IPS-18c (cell line): ENCODE measurements around the gene KIF1B.
"Not testable (repeated sequence)": the region's sequence is repeated elsewhere in the genome, so short reads cannot be mapped to it uniquely, and the experiment has no call there.

Experiments
- H3K4me3 ChIP-seq: 2 replicates; pipeline ENCODE4 v1.7.0; 2013; ENCODE audit warnings: low read depth, mild to moderate bottlenecking, low read length, moderate library complexity; ENCODE audit not compliant: insufficient read depth
- H3K9me3 ChIP-seq: one replicate; pipeline ENCODE4 v1.6.1; 2013; ENCODE audit warnings: mild to moderate bottlenecking, low read length, moderate library complexity; ENCODE audit not compliant: control insufficient read depth, insufficient read depth

Gene KIF1B

DNA sequence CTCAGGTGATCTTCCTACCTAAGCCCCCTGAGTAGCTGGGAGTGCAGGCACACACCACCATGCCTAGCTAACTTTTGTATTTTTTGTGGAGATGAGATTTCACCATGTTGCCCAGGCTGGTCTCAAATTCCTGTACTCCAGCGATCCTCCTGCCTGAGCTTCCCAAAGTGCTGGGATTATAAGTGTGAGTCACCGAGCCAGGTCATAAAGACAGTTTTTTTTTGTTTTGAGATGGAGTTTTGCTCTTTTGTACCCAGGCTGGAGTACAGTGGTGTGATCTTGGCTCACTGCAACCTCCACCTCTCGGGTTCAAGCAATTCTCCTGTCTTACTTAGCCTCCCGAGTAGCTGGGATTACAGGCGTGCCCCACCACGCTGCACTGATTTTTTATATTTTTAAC is 42.1 kb downstream of the KIF1B start:
- H3K4me3 ChIP-seq, result no peak overlapping the region
- no peaks in the 10 kb centered on the region for H3K9me3 ChIP-seq

DNA sequence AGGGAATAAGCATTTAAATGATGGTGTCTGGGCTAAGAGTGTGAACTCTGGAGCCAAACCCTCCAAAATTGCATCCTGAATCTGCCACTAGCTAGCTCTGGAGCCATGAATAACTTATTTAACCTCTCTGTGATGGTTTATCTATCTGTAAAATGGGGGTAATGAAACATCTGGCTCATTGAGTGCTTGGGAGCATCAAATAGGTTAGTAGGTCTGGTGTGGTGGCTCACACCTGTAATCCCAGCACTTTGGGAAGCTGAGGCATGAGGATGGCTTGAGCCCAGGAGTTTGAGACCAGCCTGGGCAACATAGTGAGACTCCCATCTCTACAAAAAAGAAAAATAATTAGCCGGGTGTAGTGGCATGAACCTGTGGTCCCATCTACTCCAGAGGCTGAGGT is 42.8 kb downstream of the KIF1B start:
- Histone ChIP-seq H3K9me3 (no peaks in the 10 kb centered on the region), H3K4me3 (no peak overlapping the region)

DNA sequence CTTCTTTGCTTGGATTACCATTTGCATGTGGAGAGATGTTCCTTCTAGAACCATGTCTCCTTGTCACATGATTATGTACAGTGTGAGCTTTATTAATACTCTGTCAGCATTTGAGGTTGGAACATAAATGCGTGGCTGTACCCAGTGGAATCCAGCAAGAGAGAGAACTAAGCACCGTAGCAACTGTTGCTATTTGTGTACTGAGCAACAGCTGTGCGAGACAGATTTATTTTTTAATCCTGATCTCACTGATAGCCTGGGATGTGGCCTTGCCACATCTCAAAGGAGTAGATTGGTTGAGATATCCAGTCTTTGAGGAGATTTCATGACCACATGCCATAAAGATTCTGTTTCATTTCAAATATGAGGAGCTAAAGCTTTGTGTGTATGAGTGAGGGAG is 43.4 kb downstream of the KIF1B start:
- H3K4me3 ChIP-seq, result no peak overlapping the region

DNA sequence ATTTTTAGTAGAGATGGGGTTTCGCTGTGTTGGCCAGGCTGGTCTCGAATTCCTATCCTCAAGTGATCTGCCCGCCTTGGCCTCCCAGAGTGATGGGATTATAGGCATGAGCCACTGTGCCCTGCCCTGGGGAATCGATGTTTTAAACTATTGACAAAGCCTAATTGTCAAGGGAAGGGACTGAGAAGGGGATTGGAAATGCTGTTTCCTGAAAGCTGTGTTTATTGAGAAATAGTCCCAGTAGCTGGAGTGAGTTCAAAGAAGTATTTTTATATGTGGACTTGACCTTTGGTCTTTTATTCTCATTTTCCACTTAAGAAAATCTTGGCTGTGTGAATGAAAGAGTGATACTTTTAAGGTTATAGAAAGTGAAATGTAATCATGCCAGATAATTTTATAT is 47.5 kb downstream of the KIF1B start:
- Histone ChIP-seq H3K9me3 (no peaks in the 10 kb centered on the region), H3K4me3 (no peak overlapping the region)

More for the DNA sequence above, 43.4 kb downstream of the KIF1B start:
- H3K9me3 ChIP-seq, result no peaks in the 10 kb centered on the region

DNA sequence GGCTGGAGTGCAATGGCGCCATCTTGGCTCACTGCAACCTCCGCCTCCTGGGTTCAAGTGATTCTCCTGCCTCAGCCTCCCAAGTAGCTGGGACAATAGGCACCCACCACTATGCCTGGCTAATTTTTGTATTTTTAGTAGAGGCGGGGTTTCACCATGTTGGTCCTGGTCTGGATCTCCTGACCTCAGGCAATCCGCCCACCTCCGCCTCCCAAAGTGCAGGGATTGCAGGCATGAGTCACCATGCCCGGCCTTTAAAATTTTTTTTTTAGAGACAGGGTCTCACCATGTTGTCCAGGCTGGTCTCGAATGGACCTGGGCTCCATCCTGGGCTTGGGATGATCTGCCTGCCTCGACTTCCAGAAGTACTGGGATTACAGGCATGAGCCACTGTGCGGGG is 49.2 kb downstream of the KIF1B start:
- H3K9me3 ChIP-seq, H3K4me3 ChIP-seq: not testable (repeated sequence)

DNA sequence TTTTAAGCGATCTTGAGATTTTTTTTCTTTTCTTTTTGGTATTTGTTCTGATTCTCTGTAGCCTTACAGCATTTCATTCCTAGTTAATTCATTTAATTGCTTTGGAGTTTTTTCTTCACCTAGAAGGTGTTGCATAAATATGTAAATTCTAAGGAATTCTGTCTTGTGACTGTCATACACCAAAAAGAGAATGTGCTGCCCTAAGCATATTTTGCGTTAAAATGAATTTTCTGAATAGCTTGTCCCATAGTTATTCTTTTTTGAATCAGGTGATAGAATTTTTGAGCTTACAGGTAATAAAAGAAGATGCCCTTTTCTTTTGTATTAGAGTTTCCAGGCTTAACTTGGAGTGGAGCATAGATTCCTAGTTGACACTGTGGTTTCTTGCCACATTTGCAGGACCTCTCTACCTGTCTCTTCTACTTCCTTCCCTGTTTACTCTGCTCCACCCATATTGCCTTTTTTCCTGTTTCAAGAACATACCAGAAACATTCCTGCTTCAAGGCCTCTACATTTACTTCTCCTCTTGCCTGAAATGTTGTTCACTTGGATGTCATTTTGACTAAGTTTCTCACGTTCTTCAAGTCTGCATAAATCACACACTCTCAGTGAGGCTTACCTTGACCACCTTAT is 53.2 kb downstream of the KIF1B start:
- no peak overlapping the region for H3K4me3 ChIP-seq
- no peaks in the 10 kb centered on the region for H3K9me3 ChIP-seq

DNA sequence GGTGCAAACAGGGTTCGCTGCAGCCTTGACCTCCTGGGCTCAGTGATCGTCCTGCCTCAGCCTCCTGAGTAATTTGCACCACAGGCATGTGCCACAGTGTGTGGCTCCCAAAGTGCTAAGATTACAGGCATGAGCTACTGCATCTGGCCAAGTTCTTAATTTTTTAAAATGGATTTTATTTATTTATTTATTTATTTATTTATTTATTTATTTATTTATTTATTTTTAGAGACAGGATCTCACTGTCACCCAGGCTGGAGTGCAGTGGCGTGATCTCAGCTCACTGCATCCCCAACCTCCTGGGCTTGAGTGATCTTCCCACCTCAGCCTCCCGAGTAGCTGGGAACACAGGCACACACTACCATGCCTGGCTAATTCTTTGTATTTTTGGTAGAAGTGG is 54.7 kb downstream of the KIF1B start:
- Histone ChIP-seq H3K4me3 (no peak overlapping the region), H3K9me3 (no peaks in the 10 kb centered on the region)

DNA sequence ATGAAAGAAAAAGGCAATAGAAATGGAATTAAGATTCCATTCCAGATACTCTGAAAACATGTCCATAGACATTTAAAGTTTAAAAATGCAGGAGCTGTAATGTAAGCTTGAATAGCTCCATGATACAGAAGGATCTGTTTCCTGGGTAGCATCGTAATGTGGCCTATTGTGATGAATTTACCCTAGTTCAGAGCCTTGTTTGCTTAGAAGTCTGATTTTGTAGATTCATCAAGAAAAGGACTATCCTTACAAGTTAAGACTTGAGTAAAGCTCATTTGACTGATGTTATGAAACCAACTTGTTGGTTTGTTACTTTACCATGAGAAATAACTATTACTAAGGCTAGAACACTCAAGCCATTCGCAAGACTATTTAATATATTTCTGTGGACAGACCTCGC is 55.5 kb downstream of the KIF1B start:
- Histone ChIP-seq H3K4me3 (no peak overlapping the region), H3K9me3 (no peaks in the 10 kb centered on the region)

DNA sequence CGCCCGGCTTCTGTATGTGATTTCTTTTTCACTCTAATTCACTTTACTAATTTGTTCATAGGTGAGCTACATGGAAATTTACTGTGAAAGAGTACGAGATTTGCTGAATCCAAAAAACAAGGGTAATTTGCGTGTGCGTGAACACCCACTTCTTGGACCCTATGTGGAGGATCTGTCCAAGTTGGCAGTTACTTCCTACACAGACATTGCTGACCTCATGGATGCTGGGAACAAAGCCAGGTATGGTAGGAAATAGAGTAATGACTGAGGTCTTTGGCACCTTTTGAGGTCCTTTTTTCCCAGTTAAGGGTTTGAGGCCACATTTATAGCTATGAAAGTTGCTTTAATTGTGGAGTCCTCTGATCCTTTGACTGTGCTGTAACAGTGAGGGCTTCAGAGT is 56.9 kb downstream of the KIF1B start:
- Histone ChIP-seq H3K4me3 (no peak overlapping the region), H3K9me3 (no peaks in the 10 kb centered on the region)

DNA sequence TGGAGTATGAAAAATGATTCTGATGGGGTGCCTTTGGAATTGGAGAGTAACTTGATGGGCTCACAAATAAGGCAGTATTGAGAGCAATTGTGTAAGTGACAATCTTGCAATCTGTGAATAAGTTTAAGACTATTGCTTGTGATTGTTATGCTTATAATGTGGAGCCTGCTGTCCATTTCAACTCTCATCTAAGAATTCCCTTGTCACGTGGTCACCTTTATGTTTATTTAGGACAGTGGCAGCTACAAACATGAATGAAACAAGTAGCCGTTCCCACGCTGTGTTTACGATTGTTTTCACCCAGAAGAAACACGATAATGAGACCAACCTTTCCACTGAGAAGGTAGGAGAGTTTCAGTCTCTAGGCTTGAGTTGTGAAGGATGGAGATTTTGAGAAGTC is 57.6 kb downstream of the KIF1B start:
- Histone ChIP-seq H3K9me3 (no peaks in the 10 kb centered on the region), H3K4me3 (no peak overlapping the region)

DNA sequence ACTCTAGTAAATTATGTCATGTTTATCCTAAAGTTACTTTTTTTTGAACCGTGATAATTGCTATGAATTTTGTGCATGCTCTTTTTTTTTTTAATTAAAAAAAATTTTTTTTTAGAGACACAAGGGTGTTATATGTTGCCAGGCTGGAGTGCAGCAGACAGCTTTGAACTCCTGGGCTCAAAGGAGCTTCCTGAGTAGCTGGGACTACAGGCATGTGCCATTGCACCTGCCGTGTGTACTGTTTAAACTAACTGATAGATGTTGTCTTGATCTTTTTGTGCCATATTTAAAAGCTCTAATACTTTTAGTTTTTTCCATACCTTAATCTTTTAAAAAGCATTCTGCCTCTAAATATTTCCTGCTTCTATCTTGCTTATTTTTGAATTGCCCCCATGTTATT is 60.7 kb downstream of the KIF1B start:
- Histone ChIP-seq H3K4me3 (no peak overlapping the region), H3K9me3 (no peaks in the 10 kb centered on the region)

DNA sequence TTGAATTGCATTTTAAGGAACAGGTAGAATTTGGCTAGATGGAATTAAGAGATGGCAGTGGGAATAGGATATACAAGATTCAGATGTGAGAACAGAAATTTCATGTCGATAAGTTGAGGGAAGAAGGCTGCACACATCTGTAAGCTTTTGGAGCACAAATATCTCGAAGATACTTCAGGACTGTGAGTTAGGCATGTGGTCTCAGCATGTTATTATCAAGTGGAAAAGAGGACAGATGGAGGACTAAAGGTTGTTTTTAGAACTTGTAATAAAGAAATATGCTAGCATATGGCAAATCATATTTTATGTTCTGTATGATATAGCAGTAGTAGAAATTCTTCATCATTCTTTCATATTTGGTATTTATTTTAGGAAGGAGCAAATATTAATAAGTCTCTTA is 61.5 kb downstream of the KIF1B start:
- no peak overlapping the region for H3K4me3 ChIP-seq
- no peaks in the 10 kb centered on the region for H3K9me3 ChIP-seq

DNA sequence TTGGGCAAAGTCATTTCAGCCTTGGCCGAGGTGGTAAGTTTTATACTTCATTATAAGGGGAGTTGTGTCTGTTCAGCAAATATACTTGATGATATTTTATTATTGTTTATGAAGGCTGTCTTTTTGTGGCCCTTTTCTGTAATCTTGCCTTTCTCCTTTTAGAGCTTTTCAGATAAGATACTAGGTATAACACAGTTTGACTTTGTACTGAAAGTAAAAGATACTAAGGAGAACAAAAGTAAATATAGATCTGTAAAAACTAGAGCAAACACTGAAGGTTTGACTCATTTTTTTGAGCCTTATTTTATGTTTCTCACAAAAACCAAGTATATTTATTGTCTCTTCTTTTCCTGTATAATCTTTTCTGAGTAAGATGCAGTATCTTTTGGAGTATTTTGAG is 61.9 kb downstream of the KIF1B start:
- Histone ChIP-seq H3K9me3 (no peaks in the 10 kb centered on the region), H3K4me3 (no peak overlapping the region)

DNA sequence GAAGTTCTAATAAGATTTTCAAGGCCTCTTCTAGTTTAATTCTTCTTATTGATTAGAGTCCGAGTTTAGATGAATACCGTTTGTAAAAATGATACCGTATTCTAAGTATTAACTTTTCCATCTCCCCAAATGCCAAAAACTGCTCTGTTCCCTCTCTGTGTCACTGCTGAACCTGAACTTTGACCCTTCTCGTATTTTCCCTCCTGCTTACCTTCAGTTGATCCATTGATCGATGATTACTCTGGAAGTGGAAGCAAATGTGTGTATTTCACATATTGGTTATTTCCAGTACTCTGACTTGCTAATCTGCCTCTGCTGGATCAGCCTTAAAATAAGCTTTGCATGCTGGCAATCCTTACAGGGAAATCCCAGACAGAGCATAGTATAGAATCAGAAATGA is 68.5 kb downstream of the KIF1B start:
- Histone ChIP-seq H3K9me3 (no peaks in the 10 kb centered on the region), H3K4me3 (no peak overlapping the region)

DNA sequence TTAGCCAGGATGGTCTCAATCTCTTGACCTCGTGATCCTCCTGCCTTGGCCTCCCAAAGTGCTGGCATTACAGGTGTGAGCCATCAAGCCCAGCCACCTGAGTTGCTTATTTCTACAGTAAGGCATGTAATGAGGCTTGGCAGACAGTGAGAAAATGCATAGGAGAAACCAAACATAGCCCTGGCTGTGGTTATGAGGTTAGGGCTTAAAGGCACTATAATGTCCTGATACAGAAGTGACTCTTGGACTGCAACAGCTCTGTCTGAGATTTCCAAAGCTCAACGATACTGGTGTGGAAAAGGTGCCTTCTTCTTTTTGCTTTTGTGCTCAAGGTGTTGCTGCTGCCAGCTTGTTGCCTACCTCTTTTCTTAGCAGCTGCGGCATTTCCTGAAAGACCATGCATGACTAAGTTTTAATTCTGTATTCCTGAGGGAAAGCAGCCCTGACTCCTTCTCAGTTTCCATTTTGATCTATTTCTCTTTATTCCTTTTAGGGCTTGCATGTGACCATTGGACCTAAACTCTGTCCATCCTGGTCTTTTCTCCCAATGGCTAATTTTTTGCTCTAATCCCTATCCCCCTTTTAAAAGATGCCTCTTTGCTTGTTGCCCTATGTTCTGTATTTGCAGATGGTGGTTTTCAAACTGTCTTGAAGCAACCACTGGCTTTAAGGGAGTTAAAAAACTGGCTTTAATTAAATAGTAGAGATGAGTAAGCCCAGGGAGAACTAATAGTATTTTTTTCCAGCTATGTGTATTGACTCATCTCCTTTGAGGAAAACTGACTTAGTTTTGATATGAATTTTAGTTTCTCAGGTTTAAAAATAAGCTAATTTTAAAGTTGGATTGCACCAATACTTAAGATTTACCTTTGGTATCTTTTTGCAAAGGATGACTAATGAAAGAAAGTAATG is 70.3 kb downstream of the KIF1B start:
- H3K4me3 ChIP-seq, result no peak overlapping the region
- no peaks in the 10 kb centered on the region for H3K9me3 ChIP-seq

DNA sequence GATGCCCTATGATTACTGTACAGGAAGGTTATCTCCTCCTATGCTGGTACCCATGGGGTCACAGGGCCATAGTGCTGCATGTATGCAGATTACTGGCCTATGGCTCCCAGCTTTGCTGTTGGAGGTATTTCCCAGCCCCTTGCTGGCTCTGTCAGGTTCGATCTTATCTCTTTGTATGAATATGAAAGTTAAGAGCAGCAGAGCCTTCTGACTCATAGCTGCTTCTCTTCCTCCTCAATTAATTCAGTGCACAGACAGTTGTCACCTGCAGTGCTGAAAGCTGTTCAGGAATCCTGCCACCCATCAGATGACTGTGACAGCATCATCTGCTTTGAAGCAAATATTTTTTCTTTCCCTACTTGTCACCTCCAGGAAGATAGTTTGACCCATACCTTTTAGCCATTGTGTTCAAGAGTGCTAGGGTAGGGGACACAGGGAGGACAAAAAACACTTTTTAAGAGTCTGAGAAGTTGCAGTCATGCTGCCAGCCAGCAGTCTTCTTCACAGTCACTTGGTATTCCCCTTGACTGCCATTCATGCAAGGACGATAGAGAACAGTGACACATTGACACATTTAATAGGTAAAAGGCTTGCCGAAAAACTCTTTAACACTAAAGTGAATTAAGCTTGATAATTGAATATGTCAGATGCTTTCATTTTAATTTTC is 73.1 kb downstream of the KIF1B start:
- Histone ChIP-seq H3K9me3 (no peaks in the 10 kb centered on the region), H3K4me3 (no peak overlapping the region)

DNA sequence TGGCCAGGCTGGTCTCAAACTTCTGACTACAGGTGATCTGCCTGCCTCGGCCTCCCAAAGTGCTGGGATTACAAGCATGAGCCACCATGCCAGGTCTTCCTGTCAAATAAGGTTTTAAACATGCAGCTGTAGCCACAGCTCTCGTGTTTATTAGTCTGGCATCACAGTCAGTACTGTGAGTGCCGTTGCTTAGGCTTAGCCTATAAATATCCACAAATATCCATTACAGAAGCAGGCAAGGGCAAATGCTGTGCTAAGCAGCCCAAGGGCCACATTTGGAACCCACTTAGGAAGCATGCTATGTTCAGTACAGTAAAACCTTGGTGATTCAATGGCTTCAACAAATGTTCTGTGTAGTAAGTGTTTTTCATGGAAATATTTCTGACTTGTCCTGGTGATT is 75.9 kb downstream of the KIF1B start:
- no peaks in the 10 kb centered on the region for H3K9me3 ChIP-seq

DNA sequence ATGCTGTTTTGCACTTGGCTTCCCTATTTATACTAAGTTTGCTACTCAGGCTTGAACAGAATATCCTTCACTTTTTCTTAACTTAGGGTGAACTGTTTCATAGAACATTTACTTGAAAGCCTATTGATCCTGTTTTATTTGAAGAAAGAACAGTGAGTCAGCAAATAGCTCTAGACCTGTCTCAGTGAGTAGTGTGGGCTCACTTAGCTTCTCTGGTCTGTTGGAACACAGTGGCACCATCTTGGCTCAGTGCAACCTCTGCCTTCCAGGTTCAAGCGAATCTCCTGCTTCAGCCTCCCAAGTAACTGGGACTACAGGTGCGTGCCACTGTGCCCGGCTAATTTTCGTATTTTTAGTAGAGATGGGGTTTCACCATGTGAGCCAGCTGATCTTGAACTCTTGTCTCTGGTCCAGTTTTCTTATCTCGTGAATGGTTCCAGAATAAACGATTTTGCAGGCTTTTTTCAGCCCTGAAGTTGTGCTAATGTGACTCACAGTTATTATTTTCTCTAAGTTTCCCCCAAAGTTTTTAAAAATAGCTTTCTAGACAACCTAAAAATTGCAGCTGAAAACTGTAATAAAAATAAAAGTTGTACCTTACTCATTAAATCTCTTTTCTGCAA is 76.8 kb downstream of the KIF1B start:
- Histone ChIP-seq H3K9me3 (no peaks in the 10 kb centered on the region), H3K4me3 (no peak overlapping the region)

More for the DNA sequence above, 75.9 kb downstream of the KIF1B start:
- H3K4me3 ChIP-seq, result no peak overlapping the region
